Measurements from ENCODE around the gene RPTOR. TPM values are rescaled to one million over a fixed set of nuclear protein-coding genes. Genes with fewer than 3 reads are reported as not detected.

Gene RPTOR
- total RNA-seq, 3 donors from 2014 or later (not counting 1 experiment from before 2014, with no cell fraction given): 49.2 to 63.6 (median 55.4) TPM

- Histone ChIP-seq H3K36me3 (ENCODE audit: control insufficient read depth, insufficient read depth, low read length) (no peaks in the 10 kb centered on the region), H3K9me3 (ENCODE audit: control insufficient read depth, insufficient read depth, low read length) (no peaks in the 10 kb centered on the region), H3K27me3 (ENCODE audit: control insufficient read depth, insufficient read depth, low read length) (no peaks in the 10 kb centered on the region), H3K4me3 (ENCODE audit: low read length) (no peak overlapping the region), H3K27ac (ENCODE audit: low read length) (no peak overlapping the region), H3K4me1 (ENCODE audit: control insufficient read depth, insufficient read depth, low read length) (peaks cover 6% of the 10 kb centered on the region)
- Mint-ChIP-seq H3K4me1 (peaks cover 31 to 35% of the 10 kb centered on the region in 2 donors), H3K9me3 (no peaks in the 10 kb centered on the region), H3K27ac (no peak overlapping the region), H3K4me3 (no peak overlapping the region), H3K27me3 (ENCODE audit: low read depth in 2 of 2) (no peaks in the 10 kb centered on the region), H3K36me3 (no peaks in the 10 kb centered on the region)
- WGBS (ENCODE audit: insufficient coverage): 94% methylated on average over 9 of the region's 10 CpGs
- TF ChIP-seq, protein P1, sequence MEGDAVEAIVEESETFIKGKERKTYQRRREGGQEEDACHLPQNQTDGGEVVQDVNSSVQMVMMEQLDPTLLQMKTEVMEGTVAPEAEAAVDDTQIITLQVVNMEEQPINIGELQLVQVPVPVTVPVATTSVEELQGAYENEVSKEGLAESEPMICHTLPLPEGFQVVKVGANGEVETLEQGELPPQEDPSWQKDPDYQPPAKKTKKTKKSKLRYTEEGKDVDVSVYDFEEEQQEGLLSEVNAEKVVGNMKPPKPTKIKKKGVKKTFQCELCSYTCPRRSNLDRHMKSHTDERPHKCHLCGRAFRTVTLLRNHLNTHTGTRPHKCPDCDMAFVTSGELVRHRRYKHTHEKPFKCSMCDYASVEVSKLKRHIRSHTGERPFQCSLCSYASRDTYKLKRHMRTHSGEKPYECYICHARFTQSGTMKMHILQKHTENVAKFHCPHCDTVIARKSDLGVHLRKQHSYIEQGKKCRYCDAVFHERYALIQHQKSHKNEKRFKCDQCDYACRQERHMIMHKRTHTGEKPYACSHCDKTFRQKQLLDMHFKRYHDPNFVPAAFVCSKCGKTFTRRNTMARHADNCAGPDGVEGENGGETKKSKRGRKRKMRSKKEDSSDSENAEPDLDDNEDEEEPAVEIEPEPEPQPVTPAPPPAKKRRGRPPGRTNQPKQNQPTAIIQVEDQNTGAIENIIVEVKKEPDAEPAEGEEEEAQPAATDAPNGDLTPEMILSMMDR (IDR thresholded peaks at IDR 0.05): no peak
- DNase-seq (no peak), ATAC-seq (no peak)
- intact Hi-C loops (cut with micrococcal nuclease): no loop called here
Observed at GRCh38 chr17:80683625-80684104, 139.0 kb downstream of the RPTOR start.

DNA sequence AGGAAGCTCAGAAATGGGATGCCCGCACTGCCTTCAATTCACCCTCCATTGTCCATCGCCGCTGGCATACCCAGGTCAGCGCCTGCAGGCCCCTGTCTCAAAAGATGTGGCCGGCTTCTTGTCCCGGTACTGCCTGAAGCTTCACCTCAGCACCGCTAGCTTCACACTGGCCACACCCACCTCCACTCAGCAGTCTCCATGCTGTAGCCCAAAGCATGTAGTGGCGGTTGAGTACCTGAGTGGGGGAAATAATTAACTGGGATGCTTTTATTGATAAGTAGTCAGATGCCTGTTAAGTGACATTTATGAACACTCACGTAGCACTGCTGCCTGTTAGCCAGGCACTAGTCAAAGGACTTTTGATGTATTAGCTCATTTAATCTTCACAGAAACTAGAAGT, 143.2 kb downstream of the RPTOR start:
- H3K27me3 Mint-ChIP-seq (ENCODE audit: low read depth in 2 of 2): no peaks in the 10 kb centered on the region
- H3K27ac ChIP-seq (ENCODE audit: low read length): no peak overlapping the region
- H3K9me3 Mint-ChIP-seq: no peaks in the 10 kb centered on the region
- WGBS (ENCODE audit: insufficient coverage): 95% methylated on average over 8 of the region's 9 CpGs
- no peak for ATAC-seq
- no peaks in the 10 kb centered on the region for H3K36me3 ChIP-seq (ENCODE audit: control insufficient read depth, insufficient read depth, low read length)
- no peaks in the 10 kb centered on the region for H3K36me3 Mint-ChIP-seq
- H3K9me3 ChIP-seq (ENCODE audit: control insufficient read depth, insufficient read depth, low read length): no peaks in the 10 kb centered on the region
- no peaks in the 10 kb centered on the region for H3K4me1 ChIP-seq (ENCODE audit: control insufficient read depth, insufficient read depth, low read length)
- no peak overlapping the region for H3K27ac Mint-ChIP-seq
- no peak overlapping the region for H3K4me3 Mint-ChIP-seq
- H3K27me3 ChIP-seq (ENCODE audit: control insufficient read depth, insufficient read depth, low read length): no peaks in the 10 kb centered on the region
- DNase-seq: no peak
- no peak overlapping the region for H3K4me3 ChIP-seq (ENCODE audit: low read length)
- TF ChIP-seq, protein P1 (IDR thresholded peaks at IDR 0.05): no peak
- H3K4me1 Mint-ChIP-seq: peaks cover 20 to 25% of the 10 kb centered on the region in 2 donors
- intact Hi-C loops (cut with micrococcal nuclease): no loop called here

DNA sequence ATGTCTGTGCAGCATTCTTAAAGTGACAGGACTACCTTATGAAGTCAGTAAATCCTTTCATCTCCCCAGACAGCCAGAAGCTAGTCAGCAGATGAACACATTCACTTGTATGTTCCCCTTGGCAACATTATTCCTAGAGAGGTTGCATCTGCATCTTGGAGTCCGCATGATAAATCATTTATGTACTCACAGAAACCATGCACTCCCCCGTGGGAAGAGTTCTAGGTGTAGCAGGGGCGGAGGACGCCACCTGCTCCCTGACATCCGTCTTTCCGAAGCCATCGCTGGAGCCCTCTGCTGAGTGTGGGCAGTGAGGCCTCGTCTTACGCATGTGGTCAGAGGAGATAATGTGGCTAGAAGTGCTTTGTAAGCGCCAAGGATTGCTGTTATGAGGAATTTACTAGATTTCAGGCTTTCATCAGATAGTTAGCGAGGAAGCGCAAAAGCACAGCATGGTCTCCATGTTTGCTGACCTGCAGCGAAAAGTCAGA, 144.5 kb downstream of the RPTOR start:
- intact Hi-C loops (cut with micrococcal nuclease): no loop called here
- Mint-ChIP-seq H3K9me3 (no peaks in the 10 kb centered on the region), H3K27ac (no peak overlapping the region), H3K4me3 (no peak overlapping the region), H3K27me3 (ENCODE audit: low read depth in 2 of 2) (no peaks in the 10 kb centered on the region), H3K36me3 (no peaks in the 10 kb centered on the region), H3K4me1 (peaks cover 24 to 25% of the 10 kb centered on the region in 2 donors)
- WGBS (ENCODE audit: insufficient coverage): 95% methylated on average over 13 of the region's 13 CpGs
- no peak for DNase-seq
- Histone ChIP-seq H3K4me3 (ENCODE audit: low read length) (no peak overlapping the region), H3K27ac (ENCODE audit: low read length) (no peak overlapping the region), H3K9me3 (ENCODE audit: control insufficient read depth, insufficient read depth, low read length) (no peaks in the 10 kb centered on the region), H3K4me1 (ENCODE audit: control insufficient read depth, insufficient read depth, low read length) (no peaks in the 10 kb centered on the region), H3K36me3 (ENCODE audit: control insufficient read depth, insufficient read depth, low read length) (no peaks in the 10 kb centered on the region), H3K27me3 (ENCODE audit: control insufficient read depth, insufficient read depth, low read length) (no peaks in the 10 kb centered on the region)
- TF ChIP-seq, protein P1 (IDR thresholded peaks at IDR 0.05): no peak
- ATAC-seq: no peak

- H3K9me3 Mint-ChIP-seq: no peaks in the 10 kb centered on the region
- no peak overlapping the region for H3K4me3 Mint-ChIP-seq
- intact Hi-C loops (cut with micrococcal nuclease): no loop called here
- no peak for DNase-seq
- H3K27ac Mint-ChIP-seq: no peak overlapping the region
- peaks cover 21 to 30% of the 10 kb centered on the region in 2 donors for H3K4me1 Mint-ChIP-seq
- no peak for ATAC-seq
- Histone ChIP-seq H3K4me1 (ENCODE audit: control insufficient read depth, insufficient read depth, low read length) (no peaks in the 10 kb centered on the region), H3K27me3 (ENCODE audit: control insufficient read depth, insufficient read depth, low read length) (no peaks in the 10 kb centered on the region), H3K36me3 (ENCODE audit: control insufficient read depth, insufficient read depth, low read length) (no peaks in the 10 kb centered on the region), H3K9me3 (ENCODE audit: control insufficient read depth, insufficient read depth, low read length) (no peaks in the 10 kb centered on the region), H3K27ac (ENCODE audit: low read length) (no peak overlapping the region), H3K4me3 (ENCODE audit: low read length) (no peak overlapping the region)
- TF ChIP-seq, protein P1 (IDR thresholded peaks at IDR 0.05): no peak
- H3K36me3 Mint-ChIP-seq: no peaks in the 10 kb centered on the region
- no peaks in the 10 kb centered on the region for H3K27me3 Mint-ChIP-seq (ENCODE audit: low read depth in 2 of 2)
- 89% methylated on average over 9 of the region's 10 CpGs for WGBS (ENCODE audit: insufficient coverage)
Observed at GRCh38 chr17:80691784-80692183, 147.1 kb downstream of the RPTOR start.
